Fibroblast of lung (primary cell): Measurements from ENCODE around the gene ENO3. TPM values are rescaled to one million over a fixed set of nuclear protein-coding genes. Genes with fewer than 3 reads are reported as not detected.

Experiments used
- DNase-seq, 2 donors: peaks; one replicate each; pipeline versions ENCODE4 v3.0.0 to v3.0.0-alpha.2; 2010; ENCODE audit warnings: low read depth in 2 of 2
- H2AFZ ChIP-seq: 2 replicates; pipeline ENCODE4 v1.5.1; 2012; ENCODE audit warnings: low read length, control low read depth, inconsistent platforms
- H3K27ac ChIP-seq: 2 replicates; pipeline ENCODE4 v1.5.1; 2011; ENCODE audit warnings: low read length, control low read depth; ENCODE audit not compliant: insufficient read depth
- H3K27me3 ChIP-seq: 2 replicates; pipeline ENCODE4 v1.5.1; 2011; ENCODE audit warnings: mild to moderate bottlenecking, low read length; ENCODE audit not compliant: control insufficient read depth, insufficient read depth
- H3K36me3 ChIP-seq: 2 replicates; pipeline ENCODE4 v1.5.1; 2011; ENCODE audit warnings: low read length; ENCODE audit not compliant: control insufficient read depth, insufficient read depth
- H3K4me1 ChIP-seq: 2 replicates; pipeline ENCODE4 v1.5.1; 2011; ENCODE audit warnings: low read length; ENCODE audit not compliant: control insufficient read depth, insufficient read depth; ENCODE audit errors: extremely low read depth
- H3K4me2 ChIP-seq: 2 replicates; pipeline ENCODE4 v1.5.1; 2011; ENCODE audit warnings: low read length, control low read depth; ENCODE audit not compliant: insufficient read depth; ENCODE audit errors: extremely low read depth
- H3K4me3 ChIP-seq, 4 experiments: fragments of 200-600 bp in 1 of 4; sonication (generic) in 1 of 4; replicated peaks in 1 of 4; 2 replicates each; pipeline ENCODE4 v1.5.1; 2011 to 2016; ENCODE audit warnings: low read length in 4 of 4, low read depth in 3 of 4, mild to moderate bottlenecking in 3 of 4, control low read depth in 2 of 4, inconsistent platforms in 1 of 4, mixed read lengths in 1 of 4; ENCODE audit not compliant: insufficient read depth in 1 of 4; ENCODE audit errors: control extremely low read depth in 1 of 4
- H3K79me2 ChIP-seq: 2 replicates; pipeline ENCODE4 v1.5.1; 2012; ENCODE audit warnings: mild to moderate bottlenecking, low read length, inconsistent platforms; ENCODE audit not compliant: control insufficient read depth, insufficient read depth
- H3K9ac ChIP-seq: 2 replicates; pipeline ENCODE4 v1.5.1; 2011; ENCODE audit warnings: mild to moderate bottlenecking, low read length, control low read depth; ENCODE audit not compliant: insufficient read depth
- H3K9me3 ChIP-seq: 2 replicates; pipeline ENCODE4 v1.5.1; 2012; ENCODE audit warnings: low read depth, low read length; ENCODE audit not compliant: control insufficient read depth, insufficient read depth
- H4K20me1 ChIP-seq: 2 replicates; pipeline ENCODE4 v1.5.1; 2011; ENCODE audit warnings: low read length; ENCODE audit not compliant: control insufficient read depth, insufficient read depth; ENCODE audit errors: extremely low read depth
- CTCF ChIP-seq, 2 donors: IDR thresholded peaks in 1 of 2; conservative IDR thresholded peaks in 1 of 2; 1 replicate in 1 of 2; 2 replicates in 1 of 2; pipeline ENCODE4 v1.5.1; 2011 to 2012; ENCODE audit warnings: low read length in 2 of 2, control low read depth in 1 of 2, inconsistent platforms in 1 of 2, low read depth in 1 of 2, mild to moderate bottlenecking in 1 of 2
- EZH2 ChIP-seq: IDR thresholded peaks from 2 replicates; pipeline ENCODE4 v1.5.1; 2012; ENCODE audit warnings: low read length, control low read depth, mild to moderate bottlenecking; ENCODE audit errors: missing control alignments
- polyA plus RNA-seq, 2 donors: library from polyadenylated mRNA; depleted of rRNA in 1 of 2; stranded (reverse) in 1 of 2; unstranded in 1 of 2; fragments of >200 nt; gene quantifications; 2 replicates each; pipeline ENCODE4 v1.2.1, GENCODE V29; 2011 to 2012; ENCODE audit warnings: missing spikeins in 1 of 2
- total RNA-seq: library from RNA; depleted of rRNA; stranded (reverse); fragments of >200 nt; gene quantifications from 2 replicates; pipeline ENCODE4 v1.2.1, GENCODE V29; 2014

Gene ENO3
- total and polyA plus RNA-seq, 2 donors (not counting 1 experiment from before 2014, with no cell fraction given), result 2.0 to 4.3 TPM

GRCh38 chr17:4938688-4939545, 12.0 kb upstream of the ENO3 start:
- Histone ChIP-seq H3K9me3 (no peaks in the 10 kb centered on the region), H3K27ac (peak overlapping the region; percentile 89), H3K36me3 (peaks cover 26% of the 10 kb centered on the region), H3K9ac (peak overlapping the region; percentile 65), H4K20me1 (no peaks in the 10 kb centered on the region), H3K4me1 (peaks cover 19% of the 10 kb centered on the region), H3K27me3 (no peaks in the 10 kb centered on the region), H2AFZ (no peak overlapping the region), H3K79me2 (peaks cover 50% of the 10 kb centered on the region), H3K4me3 (peak overlapping the region; percentile 76 to 93 (median 81)), H3K4me2 (peak overlapping the region; percentile 100)
- no peak for DNase-seq
- no peak for TF ChIP-seq CTCF (conservative IDR thresholded peaks at IDR 0.05 in 1 of 2, IDR thresholded peaks at IDR 0.05 in 1 of 2; ENCODE audit: low read depth in 1 of 2, low read length in 2 of 2)
- TF ChIP-seq EZH2, result no peak

GRCh38 chr17:4939546-4939795, 11.4 kb upstream of the ENO3 start:
- H3K9me3 ChIP-seq, result no peaks in the 10 kb centered on the region
- H3K79me2 ChIP-seq, result peaks cover 56% of the 10 kb centered on the region
- H3K9ac ChIP-seq, result peak overlapping the region; percentile 65
- TF ChIP-seq CTCF (conservative IDR thresholded peaks at IDR 0.05 in 1 of 2, IDR thresholded peaks at IDR 0.05 in 1 of 2; ENCODE audit: low read depth in 1 of 2, low read length in 2 of 2) (no peak), EZH2 (no peak)
- no peak for DNase-seq
- H4K20me1 ChIP-seq, result no peaks in the 10 kb centered on the region
- no peak overlapping the region for H2AFZ ChIP-seq
- peak overlapping the region; percentile 100 for H3K4me2 ChIP-seq
- peak overlapping the region; percentile 89 for H3K27ac ChIP-seq
- H3K36me3 ChIP-seq, result peaks cover 29% of the 10 kb centered on the region
- H3K27me3 ChIP-seq, result no peaks in the 10 kb centered on the region
- peaks cover 20% of the 10 kb centered on the region for H3K4me1 ChIP-seq
- H3K4me3 ChIP-seq, result peak overlapping the region; percentile 76 to 93 (median 81)

- peak; percentile 99 to 100 for DNase-seq
- Histone ChIP-seq H3K79me2 (peaks cover 61% of the 10 kb centered on the region), H3K9me3 (no peaks in the 10 kb centered on the region), H3K9ac (peak within 1 kb of the TSS; percentile 78), H4K20me1 (no peaks in the 10 kb centered on the region), H3K4me2 (peak within 1 kb of the TSS; percentile 100), H3K27me3 (no peaks in the 10 kb centered on the region), H3K27ac (peak within 1 kb of the TSS; percentile 89), H2AFZ (peak within 1 kb of the TSS; percentile 79), H3K4me3 (peak within 1 kb of the TSS; percentile 77 to 93 (median 83)), H3K4me1 (peaks cover 25% of the 10 kb centered on the region), H3K36me3 (peaks cover 34% of the 10 kb centered on the region)
- TF ChIP-seq EZH2, result no peak
- no peak for TF ChIP-seq CTCF (conservative IDR thresholded peaks at IDR 0.05 in 1 of 2, IDR thresholded peaks at IDR 0.05 in 1 of 2; ENCODE audit: low read depth in 1 of 2, low read length in 2 of 2)
Measured at GRCh38 chr17:4939796-4940554, 10.9 kb upstream of the ENO3 start, which contains the start of the genes RNF167 and SLC25A11. RNF167 (plus strand) TSS chr17:4940268; CDS start chr17:4940910, 642 bp downstream. SLC25A11 (minus strand) TSS chr17:4940046; CDS start chr17:4939910, 136 bp downstream.
